H9 (cell line): Measurements from ENCODE around the gene TGFBR1. TPM values are rescaled to one million over a fixed set of nuclear protein-coding genes. Genes with fewer than 3 reads are reported as not detected.

ENCODE experiments used
- DNase-seq: peaks from one replicate; pipeline ENCODE4 v3.0.0-alpha.2; 2017
- H2AFZ ChIP-seq: one replicate; pipeline ENCODE4 v1.6.1; 2013; ENCODE audit warnings: mild to moderate bottlenecking, low read length, control low read depth, moderate library complexity
- H2AK5ac ChIP-seq: 2 replicates; pipeline ENCODE4 v1.6.1; 2013; ENCODE audit warnings: low read length, control low read depth, mixed read lengths; ENCODE audit not compliant: insufficient read length
- H2BK120ac ChIP-seq: one replicate; pipeline ENCODE4 v1.6.1; 2013; ENCODE audit warnings: low read depth, mild to moderate bottlenecking, low read length, control low read depth, inconsistent platforms; ENCODE audit not compliant: poor library complexity, severe bottlenecking
- H2BK12ac ChIP-seq: 2 replicates; pipeline ENCODE4 v1.6.1; 2013; ENCODE audit warnings: low read length, control low read depth, mixed read lengths, low read depth; ENCODE audit not compliant: insufficient read length
- H2BK15ac ChIP-seq: 2 replicates; pipeline ENCODE4 v1.6.1; 2013; ENCODE audit warnings: low read depth, low read length, control low read depth
- H2BK20ac ChIP-seq: one replicate; pipeline ENCODE4 v1.6.1; 2013; ENCODE audit warnings: low read depth, mild to moderate bottlenecking, low read length, control low read depth, inconsistent platforms; ENCODE audit not compliant: poor library complexity, severe bottlenecking
- H2BK5ac ChIP-seq: 2 replicates; pipeline ENCODE4 v1.6.1; 2013; ENCODE audit warnings: low read length, control low read depth, mixed read lengths; ENCODE audit not compliant: insufficient read length
- H3K14ac ChIP-seq: 2 replicates; pipeline ENCODE4 v1.6.1; 2013; ENCODE audit warnings: low read length, control low read depth; ENCODE audit not compliant: insufficient read depth
- H3K18ac ChIP-seq: 2 replicates; pipeline ENCODE4 v1.6.1; 2013; ENCODE audit warnings: low read depth, mild to moderate bottlenecking, mixed read lengths, low read length, control low read depth; ENCODE audit not compliant: insufficient read length
- H3K23ac ChIP-seq: 2 replicates; pipeline ENCODE4 v1.6.1; 2013; ENCODE audit warnings: low read length, control low read depth, mixed read lengths, low read depth; ENCODE audit not compliant: insufficient read length
- H3K23me2 ChIP-seq: 2 replicates; pipeline ENCODE4 v1.6.1; 2013; ENCODE audit warnings: low read depth, mild to moderate bottlenecking, mixed read lengths, low read length, control low read depth; ENCODE audit not compliant: insufficient read length, poor library complexity, severe bottlenecking
- H3K27ac ChIP-seq: 2 replicates; pipeline ENCODE4 v1.5.1; 2013; ENCODE audit warnings: low read length, control low read depth, mixed read lengths, low read depth; ENCODE audit not compliant: insufficient read length
- H3K27me3 ChIP-seq: 2 replicates; pipeline ENCODE4 v1.6.1; 2013; ENCODE audit warnings: low read length, control low read depth, inconsistent platforms; ENCODE audit not compliant: insufficient read depth
- H3K4ac ChIP-seq: 2 replicates; pipeline ENCODE4 v1.6.1; 2013; ENCODE audit warnings: low read depth, mild to moderate bottlenecking, control low read depth, inconsistent platforms, low read length, moderate library complexity
- H3K4me1 ChIP-seq: 2 replicates; pipeline ENCODE4 v1.6.1; 2013; ENCODE audit warnings: low read length, control low read depth, inconsistent platforms; ENCODE audit not compliant: insufficient read depth
- H3K4me2 ChIP-seq: 2 replicates; pipeline ENCODE4 v1.6.1; 2013; ENCODE audit warnings: low read length, control low read depth, mixed read lengths; ENCODE audit not compliant: insufficient read length, insufficient read depth
- H3K56ac ChIP-seq: 2 replicates; pipeline ENCODE4 v1.6.1; 2013; ENCODE audit warnings: low read depth, mild to moderate bottlenecking, mixed read lengths, low read length, control low read depth; ENCODE audit not compliant: insufficient read length
- H3K79me1 ChIP-seq: 2 replicates; pipeline ENCODE4 v1.6.1; 2013; ENCODE audit warnings: low read depth, mild to moderate bottlenecking, moderate library complexity, low read length, control low read depth, inconsistent platforms; ENCODE audit not compliant: insufficient read depth, poor library complexity, severe bottlenecking
- H3K79me2 ChIP-seq: 2 replicates; pipeline ENCODE4 v1.6.1; 2013; ENCODE audit warnings: low read length, control low read depth, inconsistent platforms; ENCODE audit not compliant: insufficient read depth
- H3K9ac ChIP-seq: 2 replicates; pipeline ENCODE4 v1.6.1; 2013; ENCODE audit warnings: low read length, control low read depth, mixed read lengths; ENCODE audit not compliant: insufficient read length; ENCODE audit errors: extremely low read depth
- H3K9me3 ChIP-seq: one replicate; pipeline ENCODE4 v1.6.1; 2013; ENCODE audit warnings: low read depth, low read length, inconsistent platforms; ENCODE audit not compliant: control insufficient read depth
- H3T11ph ChIP-seq: one replicate; pipeline ENCODE4 v1.6.1; 2013; ENCODE audit warnings: mild to moderate bottlenecking, low read length, control low read depth, inconsistent platforms
- H4K20me1 ChIP-seq: one replicate; pipeline ENCODE4 v1.6.1; 2013; ENCODE audit not compliant: control insufficient read depth, insufficient read length, insufficient read depth
- H4K5ac ChIP-seq: 2 replicates; pipeline ENCODE4 v1.6.1; 2013; ENCODE audit warnings: low read depth, mild to moderate bottlenecking, mixed read lengths, low read length, control low read depth; ENCODE audit not compliant: insufficient read length
- H4K8ac ChIP-seq: replicated peaks from 2 replicates; pipeline ENCODE4 v1.6.1; 2013; ENCODE audit warnings: low read length, control low read depth, mixed read lengths, low read depth; ENCODE audit not compliant: insufficient read length
- H4K91ac ChIP-seq: 2 replicates; pipeline ENCODE4 v1.6.1; 2013; ENCODE audit warnings: low read depth, mild to moderate bottlenecking, moderate library complexity, mixed read lengths, low read length, control low read depth; ENCODE audit not compliant: insufficient read length
- H3K27ac Mint-ChIP-seq, 3 experiments: 2 replicates in 2 of 3; 3 replicates in 1 of 3; pipeline ENCODE4 v1.8.0; 2020 to 2021; ENCODE audit warnings: mixed read lengths in 3 of 3, mild to moderate bottlenecking in 1 of 3, moderate library complexity in 1 of 3
- H3K27me3 Mint-ChIP-seq: 2 replicates; pipeline ENCODE4 v1.8.0; 2021; ENCODE audit warnings: low read depth, mild to moderate bottlenecking, moderate library complexity, mixed read lengths
- H3K36me3 Mint-ChIP-seq, 3 experiments: 2 replicates in 2 of 3; 3 replicates in 1 of 3; pipeline ENCODE4 v1.8.0; 2020 to 2021; ENCODE audit warnings: low read depth in 3 of 3, mixed read lengths in 3 of 3; ENCODE audit not compliant: insufficient read depth in 1 of 3
- H3K4me1 Mint-ChIP-seq, 2 experiments: 2 replicates each; pipeline ENCODE4 v1.8.0; 2020; ENCODE audit warnings: mixed read lengths in 2 of 2
- H3K4me3 Mint-ChIP-seq, 2 experiments: 2 replicates in 1 of 2; 3 replicates in 1 of 2; pipeline ENCODE4 v1.8.0; 2020 to 2021; ENCODE audit warnings: mild to moderate bottlenecking in 2 of 2, mixed read lengths in 2 of 2, moderate library complexity in 1 of 2
- H3K9me3 Mint-ChIP-seq, 2 experiments: 2 replicates in 1 of 2; 3 replicates in 1 of 2; pipeline ENCODE4 v1.8.0; 2020; ENCODE audit warnings: mild to moderate bottlenecking in 2 of 2, mixed read lengths in 2 of 2, moderate library complexity in 1 of 2
- WGBS: extraction: QIAGEN DNeasy Blood & Tissue Kit; methylation state at CpG from one replicate; pipeline ENCODE4 v1.1.7; 2013; ENCODE audit warnings: missing lambda C conversion rate, low lambda C conversion rate, mixed read lengths; ENCODE audit not compliant: insufficient read length; ENCODE audit errors: extremely low coverage; 5-methylcytosine and 5-hydroxymethylcytosine counted together
- total RNA-seq: library from RNA; stranded (reverse); gene quantifications from 2 replicates; pipeline ENCODE4 v1.2.1, GENCODE V29; 2021
- TF ChIP-seq, protein P1 (sequence below): fragments of 200-600 bp; sonication (generic); conservative IDR thresholded peaks from 3 replicates; pipeline ENCODE4 v1.8.0; 2021; ENCODE audit warnings: antibody characterized with exemption, mild to moderate bottlenecking

TGFBR1 gene
- total RNA-seq, 1 experiment from 2014 or later, result 59.3 TPM

- Histone ChIP-seq H4K8ac (no peak overlapping the region), H3K4me2 (peak overlapping the region; percentile 91), H2BK15ac (no peak overlapping the region), H3K9ac (peak overlapping the region; percentile 77), H3K79me2 (peaks cover 21% of the 10 kb centered on the region; the same call in 1 of the 2 replicates), H3K27ac (no peak overlapping the region), H3K56ac (no peak overlapping the region), H3K18ac (peak overlapping the region; percentile 75), H2AFZ (no peak overlapping the region), H3K23ac (no peak overlapping the region), H4K91ac (no peak overlapping the region), H2BK20ac (no peak overlapping the region), H3K14ac (peak overlapping the region; percentile 94), H2BK5ac (no peak overlapping the region), H3K4ac (no peak overlapping the region), H3K9me3 (no peaks in the 10 kb centered on the region), H3K4me1 (no peaks in the 10 kb centered on the region), H3K23me2 (peaks cover 14% of the 10 kb centered on the region), H4K20me1 (no peaks in the 10 kb centered on the region), H2BK12ac (no peak overlapping the region), H3T11ph (no peak overlapping the region), H2BK120ac (peak overlapping the region; percentile 57), H3K27me3 (no peaks in the 10 kb centered on the region), H2AK5ac (no peak overlapping the region), H3K79me1 (peaks cover 6% of the 10 kb centered on the region), H4K5ac (no peak overlapping the region)
- Mint-ChIP-seq H3K4me3 (peak overlapping the region; percentile 73 to 82), H3K36me3 (no peaks in the 10 kb centered on the region), H3K4me1 (peaks cover 35 to 36% of the 10 kb centered on the region in 2 experiments), H3K27me3 (peaks cover 21% of the 10 kb centered on the region), H3K27ac (no peak overlapping the region), H3K9me3 (no peaks in the 10 kb centered on the region)
- peak; percentile 52 for DNase-seq
- TF ChIP-seq, protein P1, sequence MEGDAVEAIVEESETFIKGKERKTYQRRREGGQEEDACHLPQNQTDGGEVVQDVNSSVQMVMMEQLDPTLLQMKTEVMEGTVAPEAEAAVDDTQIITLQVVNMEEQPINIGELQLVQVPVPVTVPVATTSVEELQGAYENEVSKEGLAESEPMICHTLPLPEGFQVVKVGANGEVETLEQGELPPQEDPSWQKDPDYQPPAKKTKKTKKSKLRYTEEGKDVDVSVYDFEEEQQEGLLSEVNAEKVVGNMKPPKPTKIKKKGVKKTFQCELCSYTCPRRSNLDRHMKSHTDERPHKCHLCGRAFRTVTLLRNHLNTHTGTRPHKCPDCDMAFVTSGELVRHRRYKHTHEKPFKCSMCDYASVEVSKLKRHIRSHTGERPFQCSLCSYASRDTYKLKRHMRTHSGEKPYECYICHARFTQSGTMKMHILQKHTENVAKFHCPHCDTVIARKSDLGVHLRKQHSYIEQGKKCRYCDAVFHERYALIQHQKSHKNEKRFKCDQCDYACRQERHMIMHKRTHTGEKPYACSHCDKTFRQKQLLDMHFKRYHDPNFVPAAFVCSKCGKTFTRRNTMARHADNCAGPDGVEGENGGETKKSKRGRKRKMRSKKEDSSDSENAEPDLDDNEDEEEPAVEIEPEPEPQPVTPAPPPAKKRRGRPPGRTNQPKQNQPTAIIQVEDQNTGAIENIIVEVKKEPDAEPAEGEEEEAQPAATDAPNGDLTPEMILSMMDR, result no peak
- WGBS, result no CpG with 5 or more reads among the region's 118 CpGs
Observed at GRCh38 chr9:99105152-99106043, 485 bp downstream of the TGFBR1 start.
